CD14-positive monocyte (primary cell): ENCODE data around the gene TOM1. TPM values are rescaled to one million over a fixed set of nuclear protein-coding genes. Genes with fewer than 3 reads are reported as not detected.

Source experiments
- DNase-seq, 3 donors: peaks; one replicate each; pipeline ENCODE4 v3.0.0-alpha.2; 2011 to 2022
- H2AFZ ChIP-seq: 2 replicates; pipeline ENCODE4 v1.6.0; 2012; ENCODE audit warnings: mild to moderate bottlenecking, low read depth, low read length, inconsistent platforms; ENCODE audit not compliant: insufficient read depth, poor library complexity, severe bottlenecking
- H3K27ac ChIP-seq, 2 donors: 1 replicate in 1 of 2; 2 replicates in 1 of 2; pipeline ENCODE4 v1.5.1; 2012 to 2013; ENCODE audit warnings: low read length in 2 of 2, control low read depth in 1 of 2, inconsistent platforms in 1 of 2, low read depth in 1 of 2, mild to moderate bottlenecking in 1 of 2
- H3K27me3 ChIP-seq, 2 donors: one replicate each; pipeline versions ENCODE4 v1.6.0 to v1.6.1; 2011 to 2013; ENCODE audit warnings: low read length in 2 of 2; ENCODE audit not compliant: control insufficient read depth in 2 of 2, insufficient read depth in 2 of 2
- H3K36me3 ChIP-seq, 2 donors: replicated peaks in 1 of 2; 1 replicate in 1 of 2; 2 replicates in 1 of 2; pipeline versions ENCODE4 v1.5.1 to v1.6.1; 2012 to 2013; ENCODE audit warnings: low read length in 2 of 2, control low read depth in 1 of 2, inconsistent platforms in 1 of 2, mild to moderate bottlenecking in 1 of 2; ENCODE audit not compliant: insufficient read depth in 2 of 2, control insufficient read depth in 1 of 2
- H3K4me1 ChIP-seq, 2 donors: 1 replicate in 1 of 2; 2 replicates in 1 of 2; pipeline versions ENCODE4 v1.5.1 to v1.6.1; 2012 to 2013; ENCODE audit warnings: low read length in 2 of 2, control low read depth in 1 of 2, inconsistent platforms in 1 of 2, mild to moderate bottlenecking in 1 of 2, moderate library complexity in 1 of 2; ENCODE audit not compliant: insufficient read depth in 2 of 2, control insufficient read depth in 1 of 2
- H3K4me2 ChIP-seq: replicated peaks from 2 replicates; pipeline ENCODE3; 2012; ENCODE audit warnings: low read length, moderate library complexity, mild to moderate bottlenecking; ENCODE audit not compliant: poor library complexity, severe bottlenecking; ENCODE audit errors: extremely low read depth
- H3K4me3 ChIP-seq, 3 experiments: fragments of 200-600 bp in 1 of 3; sonication (generic) in 1 of 3; replicated peaks in 1 of 3; 1 replicate in 2 of 3; 2 replicates in 1 of 3; pipeline ENCODE4 v1.5.1; 2011 to 2013; ENCODE audit warnings: low read length in 3 of 3, mild to moderate bottlenecking in 3 of 3, control low read depth in 2 of 3, low read depth in 2 of 3, inconsistent platforms in 1 of 3, moderate library complexity in 1 of 3
- H3K79me2 ChIP-seq: 2 replicates; pipeline ENCODE4 v1.6.0; 2012; ENCODE audit warnings: mild to moderate bottlenecking, control low read depth, inconsistent platforms, low read length, moderate library complexity; ENCODE audit not compliant: insufficient read depth
- H3K9ac ChIP-seq: 2 replicates; pipeline ENCODE4 v1.6.0; 2017; ENCODE audit warnings: low read length, mild to moderate bottlenecking; ENCODE audit not compliant: insufficient read depth, poor library complexity, severe bottlenecking
- H3K9me3 ChIP-seq, 2 donors: replicated peaks in 1 of 2; 1 replicate in 1 of 2; 2 replicates in 1 of 2; pipeline versions ENCODE4 v1.5.1 to v1.6.1; 2012 to 2013; ENCODE audit warnings: low read length in 2 of 2, control low read depth in 1 of 2; ENCODE audit not compliant: control insufficient read depth in 1 of 2, insufficient read depth in 1 of 2
- H4K20me1 ChIP-seq: 2 replicates; pipeline ENCODE4 v1.6.0; 2012; ENCODE audit warnings: mild to moderate bottlenecking, low read length, control low read depth, moderate library complexity; ENCODE audit not compliant: insufficient read depth
- H3K27ac Mint-ChIP-seq, 7 donors: one replicate each; pipeline ENCODE4 v1.8.0; 2020; ENCODE audit warnings: mild to moderate bottlenecking in 7 of 7, mixed read lengths in 7 of 7, moderate library complexity in 6 of 7, inconsistent platforms in 2 of 7
- H3K27me3 Mint-ChIP-seq, 3 donors: one replicate each; pipeline ENCODE4 v1.8.0; 2021 to 2022; ENCODE audit warnings: low read depth in 3 of 3, mild to moderate bottlenecking in 3 of 3, mixed read lengths in 3 of 3, moderate library complexity in 3 of 3, inconsistent platforms in 1 of 3
- H3K36me3 Mint-ChIP-seq, 2 donors: one replicate each; pipeline ENCODE4 v1.8.0; 2020; ENCODE audit warnings: mixed read lengths in 2 of 2, inconsistent platforms in 1 of 2, mild to moderate bottlenecking in 1 of 2
- H3K4me1 Mint-ChIP-seq: one replicate; pipeline ENCODE4 v1.8.0; 2020; ENCODE audit warnings: mild to moderate bottlenecking, mixed read lengths
- H3K4me3 Mint-ChIP-seq, 2 donors: one replicate each; pipeline ENCODE4 v1.8.0; 2020; ENCODE audit warnings: mild to moderate bottlenecking in 2 of 2, mixed read lengths in 2 of 2, moderate library complexity in 1 of 2
- H3K9me3 Mint-ChIP-seq, 7 donors: one replicate each; pipeline ENCODE4 v1.8.0; 2020 to 2022; ENCODE audit warnings: mixed read lengths in 7 of 7, mild to moderate bottlenecking in 6 of 7, moderate library complexity in 6 of 7, inconsistent platforms in 2 of 7
- CTCF ChIP-seq: fragments of 200-600 bp; IDR thresholded peaks from one replicate; pipeline ENCODE4 v1.8.0; 2022; ENCODE audit warnings: antibody characterized with exemption, mild to moderate bottlenecking
- WGBS: methylation state at CpG from one replicate; pipeline ENCODE4 v1.1.5; 2013; ENCODE audit warnings: missing lambda C conversion rate; ENCODE audit not compliant: insufficient coverage; 5-methylcytosine and 5-hydroxymethylcytosine counted together
- intact Hi-C, 2 donors: fragments of 100-400 bp; cut with micrococcal nuclease; formaldehyde crosslinking; loops; one replicate each; pipeline versions ENCODE4 v1.15.0 to v1.15.1; 2023
- polyA plus RNA-seq, 3 donors: library from polyadenylated mRNA; depleted of rRNA in 1 of 3; unstranded in 2 of 3; stranded (reverse) in 1 of 3; fragments of 300-500 nt in 2 of 3; fragments of >200 nt in 1 of 3; fragmentation: Illumina TruSeq in 2 of 3; gene quantifications; 1 replicate in 2 of 3; 2 replicates in 1 of 3; pipeline ENCODE4 v1.2.3, GENCODE V29; 2012 to 2021

TOM1 gene
- polyA plus RNA-seq, 3 donors, result 80.5 to 167 (median 120) TPM

- H3K27me3 Mint-ChIP-seq, result peaks cover 0 to 3% (median under 1%) of the 10 kb centered on the region in 3 donors
- 0% methylated on average over 6 of the region's 17 CpGs for WGBS
- H3K36me3 Mint-ChIP-seq, result peaks cover 0 to 3% of the 10 kb centered on the region in 2 donors
- H3K4me1 Mint-ChIP-seq, result peaks cover 68% of the 10 kb centered on the region
- Histone ChIP-seq H3K4me2 (peak overlapping the region; percentile 62), H3K9me3 (no peaks in the 10 kb centered on the region), H2AFZ (no peak overlapping the region), H4K20me1 (peaks cover 6% of the 10 kb centered on the region), H3K9ac (peak overlapping the region; percentile 49), H3K27me3 (no peaks in the 10 kb centered on the region), H3K79me2 (peaks cover 6% of the 10 kb centered on the region), H3K36me3 (no peaks in the 10 kb centered on the region), H3K27ac (peak overlapping the region; percentile 74 to 84), H3K4me1 (peaks cover 74 to 85% of the 10 kb centered on the region in 2 donors), H3K4me3 (peak overlapping the region in 1 of 3 experiments; percentile 66)
- peaks cover 0 to 4% (median 0%) of the 10 kb centered on the region in 7 donors for H3K9me3 Mint-ChIP-seq
- intact Hi-C loops, result loop anchor here (1.0 to 5.0 kb wide), 3 partner anchors 25 to 47 kb away; no protein-coding TSS in a partner anchor
- DNase-seq, result peak; percentile 98 to 100 (median 100)
- no peak for TF ChIP-seq CTCF
- peak overlapping the region; percentile 92 to 97 (median 96) for H3K27ac Mint-ChIP-seq
- H3K4me3 Mint-ChIP-seq, result peak overlapping the region; percentile 47 to 86
Measured at GRCh38 chr22:35376728-35377472, 77.2 kb downstream of the TOM1 start.

- no peak overlapping the region for H2AFZ ChIP-seq
- peaks cover 71% of the 10 kb centered on the region for H3K4me1 Mint-ChIP-seq
- peak overlapping the region; percentile 49 for H3K9ac ChIP-seq
Measured at GRCh38 chr22:35377735-35378134, 78.0 kb downstream of the TOM1 start.

More at GRCh38 chr22:35377735-35378134, 78.0 kb downstream of the TOM1 start:
- H3K27me3 Mint-ChIP-seq, result peaks cover 0 to 7% (median 7%) of the 10 kb centered on the region in 3 donors
- DNase-seq, result peak; percentile 44 to 67 (median 63)
- WGBS, result 29% methylated on average over 3 of the region's 3 CpGs
- H4K20me1 ChIP-seq, result peaks cover 10% of the 10 kb centered on the region
- TF ChIP-seq CTCF, result no peak
- H3K9me3 ChIP-seq, result no peaks in the 10 kb centered on the region
- H3K27ac ChIP-seq, result peak overlapping the region; percentile 74 to 84
- H3K4me3 ChIP-seq, result peak overlapping the region in 1 of 3 experiments; percentile 66
- H3K36me3 Mint-ChIP-seq, result peaks cover 1 to 6% of the 10 kb centered on the region in 2 donors
- peaks cover 11% of the 10 kb centered on the region for H3K79me2 ChIP-seq
- peak overlapping the region; percentile 92 to 97 (median 96) for H3K27ac Mint-ChIP-seq
- H3K27me3 ChIP-seq, result no peaks in the 10 kb centered on the region
- H3K4me2 ChIP-seq, result peak overlapping the region; percentile 62
- H3K4me1 ChIP-seq, result peaks cover 75 to 86% of the 10 kb centered on the region in 2 donors
- H3K36me3 ChIP-seq, result peaks cover 0 to under 1% of the 10 kb centered on the region in 2 donors
- intact Hi-C loops, result loop anchor here (1.0 to 5.0 kb wide), 3 partner anchors 25 to 47 kb away; no protein-coding TSS in a partner anchor
- H3K9me3 Mint-ChIP-seq, result peaks cover 0 to 2% (median 0%) of the 10 kb centered on the region in 7 donors
- peak overlapping the region in 1 of 2 donors; percentile 86 for H3K4me3 Mint-ChIP-seq
